Liver (tissue), 9 donors: ENCODE data around the gene FTO. TPM values are rescaled to one million over a fixed set of nuclear protein-coding genes. Genes with fewer than 3 reads are reported as not detected.

ENCODE experiments used
- DNase-seq: peaks from one replicate; pipeline ENCODE4 v3.0.0-alpha.2; 2017; ENCODE audit warnings: low spot score
- H3K27ac ChIP-seq, 2 donors: one replicate each; pipeline ENCODE4 v1.7.0; 2013; ENCODE audit warnings: inconsistent platforms in 2 of 2, low read length in 2 of 2, control low read depth in 1 of 2, low read depth in 1 of 2, mild to moderate bottlenecking in 1 of 2
- H3K27me3 ChIP-seq, 4 donors: one replicate each; pipeline versions ENCODE4 v1.6.1 to v1.7.0; 2013; ENCODE audit warnings: low read length in 3 of 4, inconsistent platforms in 1 of 4, mild to moderate bottlenecking in 1 of 4, moderate library complexity in 1 of 4; ENCODE audit not compliant: control insufficient read depth in 4 of 4, insufficient read depth in 4 of 4
- H3K36me3 ChIP-seq, 4 donors: one replicate each; pipeline versions ENCODE4 v1.6.1 to v1.7.0; 2013; ENCODE audit warnings: low read length in 3 of 4, mild to moderate bottlenecking in 3 of 4, low read depth in 1 of 4, moderate library complexity in 1 of 4; ENCODE audit not compliant: control insufficient read depth in 4 of 4, insufficient read depth in 3 of 4
- H3K4me1 ChIP-seq, 4 donors: one replicate each; pipeline versions ENCODE4 v1.6.1 to v1.7.0; 2013; ENCODE audit warnings: low read length in 3 of 4, mild to moderate bottlenecking in 3 of 4, moderate library complexity in 1 of 4; ENCODE audit not compliant: control insufficient read depth in 4 of 4, insufficient read depth in 4 of 4
- H3K4me3 ChIP-seq, 3 donors: one replicate each; pipeline versions ENCODE4 v1.6.1 to v1.7.0; 2013; ENCODE audit warnings: low read length in 3 of 3, control low read depth in 1 of 3, low read depth in 1 of 3, mild to moderate bottlenecking in 1 of 3
- H3K9ac ChIP-seq, 2 donors: one replicate each; pipeline ENCODE4 v1.7.0; 2013; ENCODE audit warnings: low read length in 2 of 2, mild to moderate bottlenecking in 2 of 2, moderate library complexity in 2 of 2, control low read depth in 1 of 2, low read depth in 1 of 2
- H3K9me3 ChIP-seq, 4 donors: one replicate each; pipeline versions ENCODE4 v1.6.1 to v1.7.0; 2013; ENCODE audit warnings: low read length in 3 of 4; ENCODE audit not compliant: control insufficient read depth in 4 of 4
- EGR1 ChIP-seq, 2 donors: IDR thresholded peaks; 2 replicates each; pipeline ENCODE4 v1.6.1; 2016 to 2018; ENCODE audit warnings: antibody characterized with exemption in 2 of 2, low read depth in 2 of 2
- FOXA1 ChIP-seq: IDR thresholded peaks from 2 replicates; pipeline ENCODE4 v1.6.1; 2016; ENCODE audit warnings: antibody characterized with exemption
- FOXA2 ChIP-seq: IDR thresholded peaks from 2 replicates; pipeline ENCODE4 v1.6.1; 2016; ENCODE audit warnings: antibody characterized with exemption
- HNF4A ChIP-seq, 2 donors: conservative IDR thresholded peaks; 2 replicates each; pipeline ENCODE4 v1.6.1; 2016; ENCODE audit warnings: antibody characterized with exemption in 2 of 2, mild to moderate bottlenecking in 2 of 2
- HNF4G ChIP-seq: IDR thresholded peaks from 2 replicates; pipeline ENCODE4 v1.6.1; 2016; ENCODE audit warnings: antibody characterized with exemption
- JUND ChIP-seq, 2 donors: IDR thresholded peaks; 2 replicates each; pipeline ENCODE4 v1.6.1; 2016; ENCODE audit warnings: antibody characterized with exemption in 2 of 2
- NR2F2 ChIP-seq: IDR thresholded peaks from 2 replicates; pipeline ENCODE4 v1.6.1; 2016; ENCODE audit warnings: antibody characterized with exemption
- RAD21 ChIP-seq, 2 donors: IDR thresholded peaks; 2 replicates each; pipeline ENCODE4 v1.6.1; 2016; ENCODE audit warnings: antibody characterized with exemption in 2 of 2, mild to moderate bottlenecking in 2 of 2
- RXRA ChIP-seq, 2 donors: IDR thresholded peaks; 2 replicates each; pipeline ENCODE4 v1.6.1; 2017 to 2018; ENCODE audit warnings: antibody characterized with exemption in 2 of 2, mild to moderate bottlenecking in 1 of 2
- SP1 ChIP-seq: IDR thresholded peaks from 2 replicates; pipeline ENCODE4 v1.6.1; 2018; ENCODE audit warnings: antibody characterized with exemption, mild to moderate bottlenecking
- YY1 ChIP-seq: IDR thresholded peaks from 2 replicates; pipeline ENCODE4 v1.6.1; 2016; ENCODE audit warnings: antibody characterized with exemption, mild to moderate bottlenecking
- WGBS: extraction: QIAGEN DNeasy Blood & Tissue Kit; methylation state at CpG from one replicate; pipeline ENCODE4 v1.1.7; 2013; 5-methylcytosine and 5-hydroxymethylcytosine counted together
- polyA plus RNA-seq, 2 donors: library from polyadenylated mRNA; stranded (reverse) in 1 of 2; unstranded in 1 of 2; fragments of 200-250 nt in 1 of 2; fragments of >200 nt in 1 of 2; fragmentation: Nextera tagmentation in 1 of 2; extraction: Ambion mirVana in 1 of 2; gene quantifications; one replicate each; pipeline versions ENCODE4 v1.2.1 to v1.2.3, GENCODE V29; 2013 to 2015
- total RNA-seq, 2 donors: library from RNA; depleted of rRNA; stranded (reverse); fragments of >200 nt; gene quantifications; one replicate each; pipeline ENCODE4 v1.2.3, GENCODE V29; 2014
- TF ChIP-seq, protein P1 (sequence below): fragments of 150-350 bp; IDR thresholded peaks from 2 replicates; pipeline ENCODE4 v1.5.1; 2017; ENCODE audit warnings: improper control_type of control experiment, low read depth, low read length; ENCODE audit not compliant: missing input control
- TF ChIP-seq, protein P2 (sequence below): IDR thresholded peaks from 2 replicates; pipeline ENCODE4 v1.6.1; 2016; ENCODE audit warnings: antibody characterized with exemption
- TF ChIP-seq, protein P3 (sequence below): IDR thresholded peaks from 2 replicates; pipeline ENCODE4 v1.6.1; 2016; ENCODE audit warnings: antibody characterized with exemption, mild to moderate bottlenecking
- TF ChIP-seq, protein P4 (sequence below): IDR thresholded peaks from 2 replicates; pipeline ENCODE4 v1.6.1; 2016; ENCODE audit warnings: antibody characterized with exemption
- TF ChIP-seq, protein P5 (sequence below): IDR thresholded peaks from 2 replicates; pipeline ENCODE4 v1.6.1; 2016; ENCODE audit warnings: antibody characterized with exemption
- donor health status: healthy.
- donor health status: healthy.
- donor health status: healthy.
- donor health status: healthy.
- donor health status: healthy.

Gene FTO
- total and polyA plus RNA-seq, 4 donors = 12.0 to 54.2 (median 24.6) TPM

DNA sequence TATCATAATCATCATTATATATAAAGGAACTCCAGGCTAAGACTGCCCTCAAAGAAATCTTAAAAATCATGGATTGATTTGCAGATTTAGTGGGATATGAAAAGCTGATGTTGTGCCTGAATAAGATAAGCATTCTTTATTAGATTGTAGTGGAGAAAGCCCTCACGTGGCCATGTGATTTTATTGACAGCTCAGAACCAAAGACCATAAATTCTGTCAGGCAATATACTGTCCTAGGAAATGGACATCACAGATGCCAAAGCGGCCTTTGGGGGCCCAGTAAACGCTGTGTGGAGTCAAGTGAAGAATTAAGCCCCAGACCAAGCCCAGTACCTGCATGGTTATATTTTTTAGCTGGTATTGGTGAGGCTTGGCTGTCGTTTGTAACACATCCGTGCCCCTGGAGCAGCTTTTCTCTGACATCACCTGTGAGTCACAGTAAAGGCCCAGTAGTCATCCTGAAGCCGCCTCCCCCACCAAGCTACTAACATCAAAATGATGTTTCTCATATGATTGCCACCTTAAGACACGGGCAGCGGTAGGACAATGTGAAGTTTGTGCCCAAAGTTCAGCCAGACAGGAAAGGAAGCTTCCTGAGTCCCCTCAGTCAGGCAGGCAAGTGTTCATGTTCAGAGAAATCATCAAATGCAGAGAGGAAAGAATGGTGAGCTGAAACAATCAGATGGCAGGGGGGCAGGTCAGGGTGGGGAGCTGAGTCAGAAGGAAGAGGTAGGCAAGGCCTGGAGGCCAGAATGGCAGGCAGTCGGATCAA, 373.3 kb downstream of the FTO start:
- Histone ChIP-seq H3K9ac (no peak overlapping the region), H3K4me1 (no peaks in the 10 kb centered on the region), H3K36me3 (no peaks in the 10 kb centered on the region), H3K4me3 (no peak overlapping the region), H3K9me3 (no peaks in the 10 kb centered on the region), H3K27ac (no peak overlapping the region), H3K27me3 (no peaks in the 10 kb centered on the region)
- WGBS = 87% methylated on average over 9 of the region's 9 CpGs
- TF ChIP-seq, protein P1, sequence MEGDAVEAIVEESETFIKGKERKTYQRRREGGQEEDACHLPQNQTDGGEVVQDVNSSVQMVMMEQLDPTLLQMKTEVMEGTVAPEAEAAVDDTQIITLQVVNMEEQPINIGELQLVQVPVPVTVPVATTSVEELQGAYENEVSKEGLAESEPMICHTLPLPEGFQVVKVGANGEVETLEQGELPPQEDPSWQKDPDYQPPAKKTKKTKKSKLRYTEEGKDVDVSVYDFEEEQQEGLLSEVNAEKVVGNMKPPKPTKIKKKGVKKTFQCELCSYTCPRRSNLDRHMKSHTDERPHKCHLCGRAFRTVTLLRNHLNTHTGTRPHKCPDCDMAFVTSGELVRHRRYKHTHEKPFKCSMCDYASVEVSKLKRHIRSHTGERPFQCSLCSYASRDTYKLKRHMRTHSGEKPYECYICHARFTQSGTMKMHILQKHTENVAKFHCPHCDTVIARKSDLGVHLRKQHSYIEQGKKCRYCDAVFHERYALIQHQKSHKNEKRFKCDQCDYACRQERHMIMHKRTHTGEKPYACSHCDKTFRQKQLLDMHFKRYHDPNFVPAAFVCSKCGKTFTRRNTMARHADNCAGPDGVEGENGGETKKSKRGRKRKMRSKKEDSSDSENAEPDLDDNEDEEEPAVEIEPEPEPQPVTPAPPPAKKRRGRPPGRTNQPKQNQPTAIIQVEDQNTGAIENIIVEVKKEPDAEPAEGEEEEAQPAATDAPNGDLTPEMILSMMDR = no peak
- TF ChIP-seq RXRA (IDR thresholded peaks at IDR 0.05) (no peak), JUND (IDR thresholded peaks at IDR 0.05) (no peak)
- DNase-seq = no peak

DNA sequence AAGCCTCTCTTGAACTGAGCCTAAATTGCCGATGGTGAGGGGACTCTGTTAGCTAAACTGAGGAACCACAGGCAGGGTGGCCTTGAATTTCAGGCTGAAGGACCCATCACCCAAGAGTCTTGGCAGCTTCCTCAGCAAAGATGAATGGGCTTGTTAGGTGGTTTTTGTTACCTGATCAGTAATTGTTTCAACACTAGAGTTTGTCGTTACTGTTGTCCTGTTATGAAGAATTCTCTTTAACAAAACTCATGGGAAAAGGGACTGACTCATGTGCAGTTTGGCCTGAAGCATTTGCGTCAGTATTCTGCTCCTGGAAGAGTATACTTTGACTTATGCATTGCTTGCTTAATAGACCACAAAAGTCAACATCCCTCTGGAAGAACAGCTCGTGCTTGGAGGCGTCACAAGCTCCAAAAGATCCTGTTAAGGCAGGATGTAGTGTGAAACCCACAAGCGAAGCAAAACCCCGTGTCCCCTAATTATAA, 376.6 kb downstream of the FTO start:
- Histone ChIP-seq H3K9ac (no peak overlapping the region), H3K27me3 (no peaks in the 10 kb centered on the region), H3K36me3 (no peaks in the 10 kb centered on the region), H3K9me3 (no peaks in the 10 kb centered on the region), H3K4me1 (no peaks in the 10 kb centered on the region), H3K27ac (no peak overlapping the region), H3K4me3 (no peak overlapping the region)
- TF ChIP-seq, protein P1 = no peak
- TF ChIP-seq SP1 = peak; percentile 29
- TF ChIP-seq, protein P2, sequence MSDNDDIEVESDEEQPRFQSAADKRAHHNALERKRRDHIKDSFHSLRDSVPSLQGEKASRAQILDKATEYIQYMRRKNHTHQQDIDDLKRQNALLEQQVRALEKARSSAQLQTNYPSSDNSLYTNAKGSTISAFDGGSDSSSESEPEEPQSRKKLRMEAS = peak; percentile 10
- TF ChIP-seq HNF4A (conservative IDR thresholded peaks at IDR 0.05) = peak; percentile 24 to 46
- TF ChIP-seq FOXA1 = no peak
- no peak for TF ChIP-seq HNF4G
- TF ChIP-seq NR2F2 = no peak
- peak in 1 of 2 donors; percentile 46 for TF ChIP-seq RXRA (IDR thresholded peaks at IDR 0.05)
- TF ChIP-seq, protein P3, sequence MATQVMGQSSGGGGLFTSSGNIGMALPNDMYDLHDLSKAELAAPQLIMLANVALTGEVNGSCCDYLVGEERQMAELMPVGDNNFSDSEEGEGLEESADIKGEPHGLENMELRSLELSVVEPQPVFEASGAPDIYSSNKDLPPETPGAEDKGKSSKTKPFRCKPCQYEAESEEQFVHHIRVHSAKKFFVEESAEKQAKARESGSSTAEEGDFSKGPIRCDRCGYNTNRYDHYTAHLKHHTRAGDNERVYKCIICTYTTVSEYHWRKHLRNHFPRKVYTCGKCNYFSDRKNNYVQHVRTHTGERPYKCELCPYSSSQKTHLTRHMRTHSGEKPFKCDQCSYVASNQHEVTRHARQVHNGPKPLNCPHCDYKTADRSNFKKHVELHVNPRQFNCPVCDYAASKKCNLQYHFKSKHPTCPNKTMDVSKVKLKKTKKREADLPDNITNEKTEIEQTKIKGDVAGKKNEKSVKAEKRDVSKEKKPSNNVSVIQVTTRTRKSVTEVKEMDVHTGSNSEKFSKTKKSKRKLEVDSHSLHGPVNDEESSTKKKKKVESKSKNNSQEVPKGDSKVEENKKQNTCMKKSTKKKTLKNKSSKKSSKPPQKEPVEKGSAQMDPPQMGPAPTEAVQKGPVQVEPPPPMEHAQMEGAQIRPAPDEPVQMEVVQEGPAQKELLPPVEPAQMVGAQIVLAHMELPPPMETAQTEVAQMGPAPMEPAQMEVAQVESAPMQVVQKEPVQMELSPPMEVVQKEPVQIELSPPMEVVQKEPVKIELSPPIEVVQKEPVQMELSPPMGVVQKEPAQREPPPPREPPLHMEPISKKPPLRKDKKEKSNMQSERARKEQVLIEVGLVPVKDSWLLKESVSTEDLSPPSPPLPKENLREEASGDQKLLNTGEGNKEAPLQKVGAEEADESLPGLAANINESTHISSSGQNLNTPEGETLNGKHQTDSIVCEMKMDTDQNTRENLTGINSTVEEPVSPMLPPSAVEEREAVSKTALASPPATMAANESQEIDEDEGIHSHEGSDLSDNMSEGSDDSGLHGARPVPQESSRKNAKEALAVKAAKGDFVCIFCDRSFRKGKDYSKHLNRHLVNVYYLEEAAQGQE = no peak
- TF ChIP-seq, protein P4, sequence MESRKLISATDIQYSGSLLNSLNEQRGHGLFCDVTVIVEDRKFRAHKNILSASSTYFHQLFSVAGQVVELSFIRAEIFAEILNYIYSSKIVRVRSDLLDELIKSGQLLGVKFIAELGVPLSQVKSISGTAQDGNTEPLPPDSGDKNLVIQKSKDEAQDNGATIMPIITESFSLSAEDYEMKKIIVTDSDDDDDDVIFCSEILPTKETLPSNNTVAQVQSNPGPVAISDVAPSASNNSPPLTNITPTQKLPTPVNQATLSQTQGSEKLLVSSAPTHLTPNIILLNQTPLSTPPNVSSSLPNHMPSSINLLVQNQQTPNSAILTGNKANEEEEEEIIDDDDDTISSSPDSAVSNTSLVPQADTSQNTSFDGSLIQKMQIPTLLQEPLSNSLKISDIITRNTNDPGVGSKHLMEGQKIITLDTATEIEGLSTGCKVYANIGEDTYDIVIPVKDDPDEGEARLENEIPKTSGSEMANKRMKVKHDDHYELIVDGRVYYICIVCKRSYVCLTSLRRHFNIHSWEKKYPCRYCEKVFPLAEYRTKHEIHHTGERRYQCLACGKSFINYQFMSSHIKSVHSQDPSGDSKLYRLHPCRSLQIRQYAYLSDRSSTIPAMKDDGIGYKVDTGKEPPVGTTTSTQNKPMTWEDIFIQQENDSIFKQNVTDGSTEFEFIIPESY = no peak
- peak; percentile 10 for TF ChIP-seq FOXA2
- TF ChIP-seq RAD21 (IDR thresholded peaks at IDR 0.05) = peak in 1 of 2 donors; percentile 9
- TF ChIP-seq YY1 = no peak
- TF ChIP-seq, protein P5, sequence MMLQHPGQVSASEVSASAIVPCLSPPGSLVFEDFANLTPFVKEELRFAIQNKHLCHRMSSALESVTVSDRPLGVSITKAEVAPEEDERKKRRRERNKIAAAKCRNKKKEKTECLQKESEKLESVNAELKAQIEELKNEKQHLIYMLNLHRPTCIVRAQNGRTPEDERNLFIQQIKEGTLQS = no peak
- TF ChIP-seq EGR1 (IDR thresholded peaks at IDR 0.05; ENCODE audit: low read depth in 2 of 2) = no peak
- no peak for TF ChIP-seq JUND (IDR thresholded peaks at IDR 0.05)
- 71% methylated on average over 7 of the region's 7 CpGs for WGBS
- DNase-seq = no peak
